ENCODE results near the gene EPB41L1.

The EPB41L1 gene

GRCh38 chr20:36154700-36155628 is at the start of gene EPB41L1:
TSS of gene EPB41L1 (plus strand) at chr20:36154740. CDS start at chr20:36173778, 19,038 bp downstream.
- H3K9me3 ChIP-seq (ENCODE audit: control insufficient read depth, insufficient read depth, low read depth, low read length), result no peaks in the 10 kb centered on the region
- H3K27ac ChIP-seq (ENCODE audit: extremely low read depth, low read depth, low read length), result peak within 1 kb of the TSS; percentile 46; the same call in 1 of the 2 replicates
- ChIA-PET CTCF (interaction anchor here (0.6 to 4.7 kb wide), 6 partner anchors 10 to 1441 kb away, joined by 3 to 101 read pairs (median 23); no protein-coding TSS in a partner anchor), POLR2A (no interaction called here)
- peaks cover 8% of the 10 kb centered on the region for H3K4me1 ChIP-seq (ENCODE audit: control insufficient read depth, insufficient read depth, low read length)
- peak within 1 kb of the TSS; percentile 55 for H3K4me3 ChIP-seq (ENCODE audit: low read depth, low read length)
- H3K36me3 ChIP-seq (ENCODE audit: control insufficient read depth in 2 of 2, insufficient read depth in 1 of 2, low read length in 2 of 2), result no peaks in the 10 kb centered on the region
- TF ChIP-seq KLF7 (tag by site-specific recombination; IDR thresholded peaks at IDR 0.05; ENCODE audit: borderline replicate concordance) (no peak), ZNF530 (tag by site-specific recombination; IDR thresholded peaks at IDR 0.05; ENCODE audit: low read depth) (no peak), ZNF473 (tag by site-specific recombination; IDR thresholded peaks at IDR 0.05) (no peak), ZNF335 (tag by site-specific recombination; conservative IDR thresholded peaks at IDR 0.05) (no peak), ZNF280C (tag by site-specific recombination; IDR thresholded peaks at IDR 0.05) (no peak), ZNF76 (tag by site-specific recombination; IDR thresholded peaks at IDR 0.05; ENCODE audit: borderline replicate concordance, low read depth) (no peak), TSHZ1 (tag by site-specific recombination; IDR thresholded peaks at IDR 0.05; ENCODE audit: borderline replicate concordance) (no peak), ZNF558 (tag by site-specific recombination; IDR thresholded peaks at IDR 0.05) (no peak), KLF1 (tag by site-specific recombination; IDR thresholded peaks at IDR 0.05) (no peak), ZNF394 (tag by site-specific recombination; IDR thresholded peaks at IDR 0.05; ENCODE audit: borderline replicate concordance) (no peak), ZNF211 (tag by site-specific recombination; IDR thresholded peaks at IDR 0.05; ENCODE audit: low read depth) (no peak), PBX3 (CRISPR knock-in tag; IDR thresholded peaks at IDR 0.05) (no peak), ZNF157 (tag by site-specific recombination; IDR thresholded peaks at IDR 0.05) (no peak), ZFP69B (tag by site-specific recombination; IDR thresholded peaks at IDR 0.05) (no peak), ZNF548 (tag by site-specific recombination; IDR thresholded peaks at IDR 0.05) (no peak), ZNF610 (tag by site-specific recombination; IDR thresholded peaks at IDR 0.05; ENCODE audit: borderline replicate concordance) (no peak), ZFP37 (tag by site-specific recombination; IDR thresholded peaks at IDR 0.05) (no peak), ZNF138 (tag by site-specific recombination; IDR thresholded peaks at IDR 0.05; ENCODE audit: borderline replicate concordance) (no peak), ZNF544 (tag by site-specific recombination; IDR thresholded peaks at IDR 0.05) (no peak), ZSCAN5A (tag by site-specific recombination; IDR thresholded peaks at IDR 0.05) (no peak), ZNF692 (tag by site-specific recombination; IDR thresholded peaks at IDR 0.05) (no peak), ZNF24 (tag by site-specific recombination; IDR thresholded peaks at IDR 0.05) (no peak), ZSCAN18 (tag by site-specific recombination; IDR thresholded peaks at IDR 0.05) (no peak), ZNF629 (tag by site-specific recombination; IDR thresholded peaks at IDR 0.05) (no peak), SP7 (tag by site-specific recombination; IDR thresholded peaks at IDR 0.05) (no peak), ZNF585B (tag by site-specific recombination; IDR thresholded peaks at IDR 0.05) (no peak)
